Dendritic cell treated with granulocyte-macrophage colony-stimulating factor and Interleukin-4, amounts not matched to agents 40 ng/mL and 50 ng/mL, for 4 days (primary cell): Measurements from ENCODE around the gene EIF5AL1.
"Not testable (repeated sequence)": the region's sequence is repeated elsewhere in the genome, so short reads cannot be mapped to it uniquely, and the experiment has no call there.

Experiments used
- H3K27ac Mint-ChIP-seq: one replicate; pipeline ENCODE4 v1.8.0; 2022; ENCODE audit warnings: mild to moderate bottlenecking, mixed read lengths
- H3K27me3 Mint-ChIP-seq: one replicate; pipeline ENCODE4 v1.8.0; 2022; ENCODE audit warnings: mild to moderate bottlenecking, mixed read lengths
- H3K36me3 Mint-ChIP-seq: one replicate; pipeline ENCODE4 v1.8.0; 2022; ENCODE audit warnings: low read depth, mixed read lengths
- H3K4me1 Mint-ChIP-seq: one replicate; pipeline ENCODE4 v1.8.0; 2022; ENCODE audit warnings: low read depth, mixed read lengths
- H3K4me3 Mint-ChIP-seq: one replicate; pipeline ENCODE4 v1.8.0; 2022; ENCODE audit warnings: mild to moderate bottlenecking, moderate library complexity, mixed read lengths
- H3K9me3 Mint-ChIP-seq: one replicate; pipeline ENCODE4 v1.8.0; 2022; ENCODE audit warnings: mixed read lengths
- intact Hi-C: fragments of 100-400 bp; cut with micrococcal nuclease; formaldehyde crosslinking; loops from one replicate; pipeline ENCODE4 v1.15.0; 2022

EIF5AL1 gene

DNA sequence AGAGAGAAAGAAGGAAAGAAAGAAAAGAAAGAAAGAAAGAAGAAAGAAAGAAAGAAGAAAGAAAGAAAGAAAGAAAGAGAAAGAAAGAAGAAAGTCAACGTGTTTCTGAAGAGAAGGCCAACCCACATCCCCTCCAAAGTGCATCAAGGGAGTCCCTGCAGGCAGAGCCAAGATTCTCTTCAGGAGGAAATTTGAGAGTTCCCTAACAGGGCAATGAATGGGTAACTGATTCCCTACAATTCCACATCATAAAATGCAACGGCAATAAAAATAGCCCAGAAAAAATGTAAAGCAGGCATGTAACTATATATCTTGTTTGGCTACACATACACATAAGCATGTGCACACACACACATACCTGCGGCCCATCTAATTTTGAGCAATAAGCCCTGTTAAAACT, 32.1 kb downstream of the EIF5AL1 start:
- H3K27ac Mint-ChIP-seq, H3K27me3 Mint-ChIP-seq: not testable (repeated sequence)
- peaks cover 40% of the 10 kb centered on the region for H3K4me1 Mint-ChIP-seq

DNA sequence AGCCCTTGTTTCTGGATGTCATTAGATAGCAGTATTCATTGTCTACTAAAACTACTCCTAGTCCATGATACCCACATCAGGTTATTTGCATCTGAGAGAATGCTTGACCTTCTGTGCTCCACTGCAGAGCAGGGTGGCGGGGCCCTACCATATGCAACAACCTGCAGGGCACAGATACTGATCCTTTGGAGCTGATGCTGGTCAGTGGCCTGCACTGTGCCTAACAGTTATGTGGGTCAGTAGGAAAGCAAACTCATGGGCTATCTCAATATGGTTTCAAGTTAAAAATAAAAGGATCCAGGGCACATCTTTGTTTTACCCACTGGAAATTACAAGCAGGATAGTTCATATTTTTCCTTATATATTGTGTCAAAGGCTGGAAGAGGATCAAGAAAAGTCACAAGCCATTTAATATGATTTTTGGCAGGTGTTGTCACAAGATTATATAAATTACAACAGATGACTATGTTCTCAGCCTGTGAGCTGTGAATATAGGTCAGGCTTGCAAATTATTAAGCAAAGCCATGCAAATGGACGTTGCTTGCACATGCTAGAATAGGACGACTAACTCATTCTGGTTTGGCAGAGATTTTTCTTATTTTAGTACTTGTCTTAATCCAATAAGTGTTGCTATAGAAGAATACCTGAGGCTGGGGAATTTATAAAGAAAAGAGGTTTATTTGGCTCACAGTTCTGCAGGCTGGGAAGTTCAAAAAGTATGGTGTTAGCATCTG, 32.8 kb downstream of the EIF5AL1 start:
- intact Hi-C loops, H3K27ac Mint-ChIP-seq, H3K4me3 Mint-ChIP-seq, H3K36me3 Mint-ChIP-seq, H3K27me3 Mint-ChIP-seq, H3K9me3 Mint-ChIP-seq: not testable (repeated sequence)
- peaks cover 40% of the 10 kb centered on the region for H3K4me1 Mint-ChIP-seq

More for the DNA sequence above, 32.1 kb downstream of the EIF5AL1 start:
- H3K36me3 Mint-ChIP-seq, intact Hi-C loops, H3K4me3 Mint-ChIP-seq, H3K9me3 Mint-ChIP-seq: not testable (repeated sequence)

DNA sequence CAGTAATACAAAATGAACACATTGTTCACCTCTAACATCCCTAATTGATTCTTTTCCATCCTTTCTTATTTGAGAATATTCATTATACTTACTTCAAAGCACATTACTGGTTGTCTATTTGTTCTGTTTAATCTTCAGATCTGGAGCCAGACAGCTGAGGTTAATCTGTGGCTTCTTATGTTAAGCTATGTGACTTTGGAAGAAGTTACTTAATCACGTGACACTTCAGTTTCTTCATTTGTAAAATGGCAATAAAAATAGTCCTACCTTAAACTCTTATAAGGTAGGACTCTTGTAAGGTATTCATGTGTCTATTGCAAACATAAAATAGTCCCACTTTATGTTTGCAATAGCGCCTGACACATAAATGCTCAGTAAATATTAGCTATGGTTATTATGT, 34.8 kb downstream of the EIF5AL1 start:
- H3K27me3 Mint-ChIP-seq, intact Hi-C loops, H3K36me3 Mint-ChIP-seq, H3K9me3 Mint-ChIP-seq, H3K4me3 Mint-ChIP-seq: not testable (repeated sequence)
- Mint-ChIP-seq H3K27ac (peak overlapping the region; percentile 76), H3K4me1 (peaks cover 40% of the 10 kb centered on the region)

DNA sequence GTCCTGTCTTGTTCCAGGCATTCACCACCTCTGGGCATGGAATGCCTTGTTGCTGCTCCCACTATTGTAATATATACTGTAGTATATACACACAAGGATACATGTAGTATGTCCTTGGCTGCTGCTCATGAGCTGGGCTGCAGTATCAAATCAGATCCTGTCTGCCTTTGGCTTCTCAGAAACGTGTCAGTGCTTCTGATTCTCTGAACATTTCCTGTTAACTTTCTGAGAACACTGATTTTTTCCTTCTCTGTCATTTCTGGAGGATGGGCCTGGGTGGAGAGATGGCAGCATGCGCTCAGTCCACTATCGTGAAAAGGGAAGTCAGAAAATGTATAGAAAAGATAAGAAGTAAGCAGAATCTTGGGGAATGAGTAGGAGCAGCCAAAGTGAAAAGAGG, 35.6 kb downstream of the EIF5AL1 start:
- H3K36me3 Mint-ChIP-seq, result no peaks in the 10 kb centered on the region
- H3K27ac Mint-ChIP-seq, result peak overlapping the region; percentile 76
- peaks cover 32% of the 10 kb centered on the region for H3K4me1 Mint-ChIP-seq
- peaks cover 11% of the 10 kb centered on the region for H3K27me3 Mint-ChIP-seq
- intact Hi-C loops, result no loop called here
- no peaks in the 10 kb centered on the region for H3K9me3 Mint-ChIP-seq
- peak overlapping the region; percentile 0 for H3K4me3 Mint-ChIP-seq

DNA sequence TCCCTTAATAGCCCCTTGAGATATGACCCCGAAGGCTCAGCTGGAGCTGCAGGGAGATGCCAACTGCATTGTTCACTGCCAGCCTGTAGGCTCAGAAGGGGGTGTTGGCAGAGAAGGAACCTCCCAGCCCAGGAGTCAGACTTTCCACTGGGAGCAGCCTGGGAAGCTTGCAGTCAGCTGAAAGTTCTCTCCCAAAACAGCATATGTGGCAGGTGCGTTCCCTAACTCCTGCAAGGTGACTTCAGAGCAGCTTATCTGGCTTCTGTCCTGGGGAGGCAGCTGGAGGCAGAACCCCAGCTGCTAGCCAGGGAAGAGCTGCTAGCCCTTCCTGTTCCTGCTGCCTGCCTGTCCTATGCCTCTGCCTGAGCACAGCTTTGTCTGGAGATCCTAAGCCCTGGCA, 39.8 kb downstream of the EIF5AL1 start:
- intact Hi-C loops, result no loop called here
- peaks cover 2% of the 10 kb centered on the region for H3K27me3 Mint-ChIP-seq
- H3K36me3 Mint-ChIP-seq, result no peaks in the 10 kb centered on the region
- no peaks in the 10 kb centered on the region for H3K9me3 Mint-ChIP-seq
- no peak overlapping the region for H3K27ac Mint-ChIP-seq
- no peak overlapping the region for H3K4me3 Mint-ChIP-seq
- peaks cover 16% of the 10 kb centered on the region for H3K4me1 Mint-ChIP-seq

DNA sequence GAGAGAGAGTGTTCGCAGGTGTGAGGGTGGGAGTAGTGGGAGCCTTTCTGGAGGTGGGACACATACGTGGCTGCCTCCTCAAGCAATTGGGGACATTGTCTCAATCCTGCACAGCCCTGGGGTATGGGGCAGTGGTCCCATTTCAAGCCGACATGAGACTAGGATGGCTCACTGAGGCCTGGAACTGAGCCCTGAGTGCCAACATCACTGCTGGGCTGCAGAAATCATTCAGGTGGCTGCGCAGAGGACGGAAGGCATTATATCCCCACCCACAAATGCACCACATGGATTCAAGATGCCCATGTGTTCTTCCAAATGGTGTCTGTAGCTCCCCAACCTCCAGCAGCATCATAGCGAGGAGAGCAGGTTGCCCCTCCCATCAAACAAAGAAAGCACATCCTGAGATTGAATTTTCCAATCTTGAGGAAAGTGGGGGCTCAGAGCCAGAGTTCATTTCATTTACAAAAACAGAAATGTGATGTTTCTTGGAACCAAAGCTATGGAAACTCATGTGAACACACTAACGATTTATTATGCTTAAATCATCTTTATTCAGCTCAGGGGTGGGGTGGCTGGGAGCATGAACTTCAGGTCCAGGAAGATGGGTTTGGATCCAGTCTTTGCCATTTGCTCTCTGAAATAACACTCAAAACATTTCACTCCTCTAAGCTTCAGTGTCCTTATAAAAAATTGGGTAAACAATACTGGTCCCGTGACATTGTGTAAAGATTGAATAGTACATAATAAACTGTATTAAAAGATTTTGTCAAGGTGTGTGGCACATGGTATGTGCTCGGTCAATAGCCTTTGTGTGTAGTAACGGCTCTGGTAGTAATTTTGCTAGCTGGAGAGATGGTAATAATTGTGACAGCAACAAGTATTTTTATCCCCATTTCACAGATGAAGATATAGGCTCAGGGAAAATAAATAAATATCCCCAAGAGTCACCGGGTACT, 43.3 kb downstream of the EIF5AL1 start:
- Mint-ChIP-seq H3K9me3 (no peaks in the 10 kb centered on the region), H3K4me1 (no peaks in the 10 kb centered on the region), H3K27ac (no peak overlapping the region), H3K36me3 (no peaks in the 10 kb centered on the region), H3K27me3 (peaks cover 2% of the 10 kb centered on the region), H3K4me3 (no peak overlapping the region)
- intact Hi-C loops, result loop anchor here (1.0 kb wide), 1 partner anchor 59 kb away; no protein-coding TSS in a partner anchor

DNA sequence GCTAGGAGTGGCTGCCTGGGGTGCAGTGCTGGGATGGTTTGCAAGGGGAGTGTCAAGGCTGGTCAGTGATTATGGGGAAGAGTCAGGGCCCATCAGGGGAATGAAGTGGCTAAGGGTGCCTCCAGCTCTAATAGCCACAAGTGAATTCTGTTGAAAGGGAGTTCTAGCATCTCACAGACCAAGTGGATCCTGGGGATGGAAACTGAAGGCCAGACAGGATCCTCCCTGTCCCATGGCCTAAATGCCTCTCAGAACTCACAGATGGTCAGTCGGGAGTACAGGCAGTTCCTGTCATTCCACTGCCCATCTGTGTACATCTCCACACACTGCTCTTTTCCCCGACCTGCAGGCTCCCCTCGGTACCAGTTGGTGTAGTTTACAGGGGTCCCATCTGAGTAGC, 44.6 kb downstream of the EIF5AL1 start:
- H3K4me1 Mint-ChIP-seq, H3K9me3 Mint-ChIP-seq, H3K36me3 Mint-ChIP-seq, H3K27ac Mint-ChIP-seq, H3K4me3 Mint-ChIP-seq, H3K27me3 Mint-ChIP-seq: not testable (repeated sequence)
- intact Hi-C loops, result loop anchor here (1.0 kb wide), 1 partner anchor 57 kb away; no protein-coding TSS in a partner anchor

DNA sequence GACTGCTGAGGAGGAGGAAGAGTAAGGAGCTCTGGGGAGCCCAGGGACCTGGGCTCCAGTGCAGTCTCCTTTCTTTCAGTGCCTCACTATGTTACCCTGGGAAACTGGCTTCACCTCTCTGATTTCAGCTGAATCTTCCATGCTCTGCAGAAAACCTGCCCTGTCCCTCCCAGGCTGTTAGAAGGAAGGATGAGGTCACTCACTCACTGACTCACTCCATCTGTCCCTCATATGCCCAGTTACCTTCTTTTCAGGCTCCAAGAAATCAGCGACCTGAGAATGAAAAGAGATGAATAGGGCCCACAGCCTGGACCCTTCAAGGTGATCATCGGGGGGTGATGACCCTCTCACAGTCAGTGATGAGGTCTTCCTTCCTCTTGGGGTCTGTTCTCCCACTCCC, 47.4 kb downstream of the EIF5AL1 start:
- intact Hi-C loops, result no loop called here
- H3K27me3 Mint-ChIP-seq, result peaks cover 16% of the 10 kb centered on the region
- no peaks in the 10 kb centered on the region for H3K36me3 Mint-ChIP-seq
- H3K4me3 Mint-ChIP-seq, result no peak overlapping the region
- peaks cover 17% of the 10 kb centered on the region for H3K4me1 Mint-ChIP-seq
- H3K9me3 Mint-ChIP-seq, result no peaks in the 10 kb centered on the region
- no peak overlapping the region for H3K27ac Mint-ChIP-seq

DNA sequence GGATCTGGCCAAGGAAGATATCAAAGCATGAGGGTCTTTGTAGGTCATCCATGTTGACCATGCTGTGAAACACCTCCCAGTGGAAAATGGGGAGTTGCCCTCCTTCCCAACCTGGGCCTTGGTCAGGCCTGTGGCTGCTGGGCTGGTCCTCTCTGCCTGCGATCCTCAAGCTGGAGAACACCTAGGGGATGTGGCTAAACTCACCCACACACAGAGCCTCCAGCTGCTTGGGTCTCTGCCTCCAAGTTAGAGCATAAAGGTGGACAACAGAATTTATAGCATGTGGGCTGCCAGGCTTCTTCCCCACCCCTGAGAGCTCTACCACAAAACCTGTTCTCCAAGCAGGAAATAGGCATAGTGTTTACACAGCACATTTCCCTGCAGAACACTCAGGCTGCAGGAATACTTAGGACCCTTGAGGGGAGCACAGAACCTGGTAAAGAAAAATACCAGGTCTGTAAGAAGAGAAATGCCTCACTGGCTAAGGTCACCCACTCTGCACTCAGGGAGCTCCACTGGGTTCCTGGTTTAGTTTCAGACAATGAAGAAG, 47.9 kb downstream of the EIF5AL1 start, which contains the start of gene SFTPA2:
Gene SFTPA2 (minus strand): TSS at position 248 of the 550 bp plus-strand sequence. CDS start 924 bp downstream, outside the sequence.
- H3K4me1 Mint-ChIP-seq, result peaks cover 17% of the 10 kb centered on the region
- no peak within 1 kb of the TSS for H3K27ac Mint-ChIP-seq
- H3K9me3 Mint-ChIP-seq, result no peaks in the 10 kb centered on the region
- peaks cover 16% of the 10 kb centered on the region for H3K27me3 Mint-ChIP-seq
- H3K36me3 Mint-ChIP-seq, result no peaks in the 10 kb centered on the region
- no peak within 1 kb of the TSS for H3K4me3 Mint-ChIP-seq
- intact Hi-C loops, result no loop called here

DNA sequence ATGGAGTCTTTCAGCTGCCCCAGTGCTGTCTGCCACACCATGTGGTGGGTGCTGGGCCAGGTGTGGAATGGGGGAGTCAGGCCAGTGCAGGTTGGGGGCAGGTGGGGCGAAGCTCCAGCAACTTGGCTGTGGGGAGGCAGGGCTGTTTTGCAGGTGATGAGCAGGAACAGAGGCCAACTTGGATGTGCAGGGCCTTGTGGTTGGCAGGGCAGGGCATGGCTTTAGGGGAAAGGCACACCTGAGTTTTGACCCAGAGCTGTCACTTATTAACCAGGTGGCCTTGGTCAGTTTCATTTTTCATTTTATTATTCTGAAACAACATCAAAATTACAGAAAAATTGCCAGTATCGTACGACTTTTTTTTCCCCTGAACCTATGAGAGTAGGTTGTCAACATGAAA, 48.9 kb downstream of the EIF5AL1 start:
- Mint-ChIP-seq H3K4me3 (no peak overlapping the region), H3K27me3 (peaks cover 18% of the 10 kb centered on the region), H3K36me3 (no peaks in the 10 kb centered on the region), H3K27ac (no peak overlapping the region), H3K4me1 (peaks cover 17% of the 10 kb centered on the region), H3K9me3 (no peaks in the 10 kb centered on the region)
- intact Hi-C loops, result no loop called here

DNA sequence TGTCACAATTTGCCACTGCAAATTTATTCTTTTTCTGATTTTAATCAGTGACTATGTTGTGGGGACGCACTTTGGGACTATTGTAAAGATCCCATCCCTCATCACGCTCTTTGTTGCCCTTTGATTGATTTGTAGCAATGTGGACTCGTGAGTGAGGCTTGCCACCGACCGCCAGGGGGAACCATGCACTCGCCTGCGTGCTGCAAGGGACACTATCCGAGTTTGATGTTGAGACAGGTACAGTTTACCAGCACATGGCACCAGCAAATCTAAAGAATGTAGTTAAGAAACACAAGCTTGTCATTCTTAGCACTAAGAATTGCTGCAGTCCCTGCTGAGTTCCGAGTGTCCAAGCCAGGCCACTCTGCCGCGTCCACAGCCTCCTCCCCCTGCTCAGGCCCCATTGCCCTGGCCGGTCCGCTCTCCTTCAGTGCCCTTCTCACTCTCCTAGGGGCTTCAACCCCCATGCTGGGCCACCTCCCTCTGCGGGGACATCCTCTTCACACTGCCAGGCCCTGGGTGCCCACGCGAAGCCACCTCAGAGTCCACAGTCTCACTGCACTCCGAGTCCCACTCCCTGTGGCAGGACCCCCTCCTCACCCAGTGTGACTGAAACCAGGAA, 49.9 kb downstream of the EIF5AL1 start:
- peaks cover 22% of the 10 kb centered on the region for H3K27me3 Mint-ChIP-seq

DNA sequence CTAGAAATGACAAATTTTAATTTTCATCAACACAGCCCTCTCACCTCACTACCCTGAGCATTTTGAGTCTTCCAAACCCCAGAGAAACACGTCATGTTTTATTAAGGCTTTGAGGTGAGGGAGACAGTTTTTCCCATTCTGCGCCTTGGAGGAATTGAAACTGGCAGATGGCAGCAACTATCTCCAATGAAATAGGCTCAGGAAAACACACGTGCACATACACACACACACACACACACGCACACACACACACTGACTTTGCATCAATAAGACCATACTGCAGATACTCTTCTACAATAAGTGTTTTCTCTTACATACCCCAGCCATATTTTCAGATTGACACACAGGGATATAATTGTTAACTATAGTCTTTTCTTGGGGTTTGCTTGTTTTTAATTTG, 51.1 kb downstream of the EIF5AL1 start:
- Mint-ChIP-seq H3K9me3 (no peaks in the 10 kb centered on the region), H3K4me3 (no peak overlapping the region), H3K4me1 (peaks cover 17% of the 10 kb centered on the region), H3K27ac (no peak overlapping the region), H3K27me3 (peaks cover 25% of the 10 kb centered on the region), H3K36me3 (no peaks in the 10 kb centered on the region)
- intact Hi-C loops, result no loop called here

More for the DNA sequence above, 49.9 kb downstream of the EIF5AL1 start:
- H3K4me1 Mint-ChIP-seq, result peaks cover 17% of the 10 kb centered on the region
- intact Hi-C loops, result no loop called here
- H3K27ac Mint-ChIP-seq, result no peak overlapping the region
- H3K9me3 Mint-ChIP-seq, result no peaks in the 10 kb centered on the region
- no peaks in the 10 kb centered on the region for H3K36me3 Mint-ChIP-seq
- H3K4me3 Mint-ChIP-seq, result peak overlapping the region; percentile 37
